Stimulated activated CD8-positive, alpha-beta memory T cell treated with anti-CD3 and anti-CD28 coated beads, Interleukin-15, amount 100 ng/mL, for 1 hour (primary cell): Measurements from ENCODE around the gene NDUFS6.
"Not testable (repeated sequence)": the region's sequence is repeated elsewhere in the genome, so short reads cannot be mapped to it uniquely, and the experiment has no call there.

Experiments used
- DNase-seq: peaks from one replicate; pipeline ENCODE4 v3.0.0-alpha.2; 2020; ENCODE audit warnings: low read depth

The NDUFS6 gene

GRCh38 chr5:1834022-1834551, 32.9 kb downstream of the NDUFS6 start:
- no peak for DNase-seq

GRCh38 chr5:1834721-1835429, 33.7 kb downstream of the NDUFS6 start:
- DNase-seq, result no peak

DNA sequence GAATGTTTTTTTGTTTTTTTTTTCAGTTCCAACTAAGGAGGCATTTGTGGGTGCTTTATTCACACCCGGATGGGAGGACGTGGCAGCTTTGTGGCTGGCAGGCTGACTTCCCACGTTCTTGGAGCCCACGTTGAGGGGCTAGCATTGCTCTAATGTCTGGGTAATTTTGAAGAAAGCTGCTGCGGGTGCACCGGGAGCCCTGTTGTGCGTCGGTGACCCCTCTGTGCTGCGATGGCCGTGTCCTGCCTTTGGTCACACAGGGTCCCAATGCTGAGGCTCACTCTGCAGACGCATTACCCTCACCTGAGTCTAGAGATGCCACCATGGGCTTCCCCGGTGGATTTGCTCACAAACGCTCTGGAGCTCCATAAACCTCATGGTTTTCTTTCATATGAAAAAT, 34.2 kb downstream of the NDUFS6 start:
- no peak for DNase-seq

DNA sequence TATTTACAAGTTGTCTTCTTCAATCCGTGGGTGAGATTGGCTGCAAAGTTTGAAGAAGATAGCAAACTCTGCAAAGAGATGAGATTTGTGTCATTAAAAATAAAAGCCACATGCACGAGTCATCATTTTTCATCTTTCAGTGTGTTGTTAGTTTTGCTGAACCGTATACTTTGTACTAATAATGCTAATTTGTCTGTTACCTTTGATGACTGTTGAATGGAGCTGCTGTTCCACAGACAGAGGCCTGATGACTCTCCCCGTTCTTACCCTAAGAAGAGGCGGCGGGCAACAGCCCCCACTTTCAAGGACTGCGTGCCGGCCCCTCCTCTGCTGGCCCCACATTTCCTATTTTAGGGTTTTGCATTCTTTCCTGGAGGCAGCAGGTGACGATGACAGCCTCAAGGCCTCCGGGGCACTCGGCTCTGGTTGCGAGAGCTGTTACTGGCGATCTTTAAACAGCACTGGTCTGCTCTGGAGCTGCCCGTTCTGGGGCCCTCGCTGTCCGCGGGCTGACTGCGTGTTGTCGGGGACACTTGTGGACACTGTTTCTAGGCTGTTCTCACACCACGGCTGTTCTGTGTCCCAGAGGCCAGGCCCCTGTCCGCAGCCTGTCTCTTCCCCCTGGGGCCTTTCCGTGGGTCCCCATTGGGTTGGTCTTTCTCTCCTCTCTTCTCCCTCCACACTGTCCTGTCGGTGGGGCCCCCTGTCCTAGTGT, 35.1 kb downstream of the NDUFS6 start:
- DNase-seq, result no peak

DNA sequence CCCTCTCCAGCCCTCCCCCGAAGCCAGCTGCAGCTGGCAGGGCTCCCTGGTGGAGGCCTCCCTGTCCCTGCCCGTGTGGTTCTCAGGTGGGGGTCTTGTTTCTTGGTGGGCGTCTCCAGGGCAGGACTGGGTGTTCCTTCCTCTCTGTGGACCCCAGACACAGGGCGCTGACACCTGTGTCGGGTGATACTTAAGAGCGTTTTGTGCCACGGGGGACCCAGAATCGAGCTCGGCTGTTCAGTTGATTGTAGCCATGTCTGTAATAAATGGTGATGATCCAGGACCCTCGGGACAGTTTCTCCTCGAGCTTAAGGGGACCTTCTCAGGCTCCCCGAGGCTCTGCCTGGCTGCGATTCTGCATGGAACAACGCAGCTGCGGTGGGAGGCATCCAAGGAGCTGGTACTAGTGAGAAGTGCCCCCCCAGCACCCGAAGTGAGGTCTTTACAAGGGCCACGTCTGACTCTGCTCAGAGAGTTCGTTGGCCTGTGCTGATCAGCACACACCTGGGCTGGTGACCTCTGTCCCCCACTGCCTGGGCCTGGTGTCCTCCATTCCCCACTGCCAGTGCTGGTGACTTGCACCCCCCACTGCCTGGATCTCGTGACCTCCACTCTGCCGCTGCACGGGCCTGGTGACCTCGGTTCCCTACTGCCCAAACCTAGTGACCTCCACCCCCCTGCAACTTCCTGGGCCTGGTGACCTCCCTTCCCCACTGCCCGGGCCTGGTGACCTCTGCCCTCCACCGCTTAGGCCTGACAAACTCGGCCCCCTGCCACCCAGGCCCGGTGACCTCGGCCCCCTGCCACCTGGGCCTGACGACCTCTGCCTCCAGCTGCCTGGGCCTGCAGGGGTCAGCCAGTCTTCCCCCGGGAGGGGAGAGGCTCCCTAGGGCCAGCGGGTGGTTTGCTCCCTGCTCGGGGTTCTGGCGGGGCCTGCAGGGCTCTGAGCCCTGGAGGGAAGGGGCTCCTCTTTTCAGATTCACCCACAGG, 36.0 kb downstream of the NDUFS6 start:
- no peak for DNase-seq

DNA sequence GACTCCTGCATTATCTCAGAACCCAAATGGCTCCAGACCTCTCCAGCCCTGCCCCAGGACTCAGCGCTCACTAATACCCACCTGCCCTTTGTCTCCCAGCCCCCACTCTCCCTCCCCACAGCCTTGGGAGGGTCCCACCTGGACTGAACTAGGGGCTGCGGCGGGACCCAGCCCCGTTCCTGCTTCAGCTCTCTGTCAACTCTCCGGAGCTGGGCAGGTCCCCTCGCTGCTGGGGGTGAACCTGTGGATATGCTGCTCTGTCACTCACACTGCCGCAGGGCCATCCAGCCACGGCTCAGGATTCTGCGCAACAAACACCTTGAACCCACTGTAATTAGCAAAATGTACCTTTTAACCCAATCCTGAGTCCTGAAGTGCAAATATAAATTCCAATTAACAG, 36.8 kb downstream of the NDUFS6 start:
- DNase-seq, result no peak

DNA sequence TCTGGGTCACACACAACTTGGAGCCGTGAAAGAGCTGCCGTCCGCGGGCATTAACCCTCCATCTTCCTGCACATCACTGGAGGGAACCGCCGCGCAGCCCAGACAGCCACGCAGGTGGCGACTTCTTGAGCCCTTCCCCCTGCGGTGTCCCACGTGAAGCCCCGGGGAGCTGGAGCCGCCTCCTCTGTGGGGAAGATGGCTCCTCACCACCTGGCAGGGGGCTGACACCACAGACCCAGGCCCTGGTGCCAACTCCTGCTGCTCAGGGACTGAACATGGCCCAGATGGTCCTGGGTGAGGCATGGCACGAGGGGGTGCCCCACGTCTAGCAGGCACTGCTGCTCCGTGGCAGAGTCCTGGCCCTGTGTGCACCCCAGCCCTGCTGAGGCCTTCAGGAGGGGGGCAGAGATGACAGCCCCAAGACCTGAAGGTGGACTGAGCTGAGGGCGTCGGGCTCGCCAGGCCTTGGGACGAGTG, 38.9 kb downstream of the NDUFS6 start:
- DNase-seq, result no peak

DNA sequence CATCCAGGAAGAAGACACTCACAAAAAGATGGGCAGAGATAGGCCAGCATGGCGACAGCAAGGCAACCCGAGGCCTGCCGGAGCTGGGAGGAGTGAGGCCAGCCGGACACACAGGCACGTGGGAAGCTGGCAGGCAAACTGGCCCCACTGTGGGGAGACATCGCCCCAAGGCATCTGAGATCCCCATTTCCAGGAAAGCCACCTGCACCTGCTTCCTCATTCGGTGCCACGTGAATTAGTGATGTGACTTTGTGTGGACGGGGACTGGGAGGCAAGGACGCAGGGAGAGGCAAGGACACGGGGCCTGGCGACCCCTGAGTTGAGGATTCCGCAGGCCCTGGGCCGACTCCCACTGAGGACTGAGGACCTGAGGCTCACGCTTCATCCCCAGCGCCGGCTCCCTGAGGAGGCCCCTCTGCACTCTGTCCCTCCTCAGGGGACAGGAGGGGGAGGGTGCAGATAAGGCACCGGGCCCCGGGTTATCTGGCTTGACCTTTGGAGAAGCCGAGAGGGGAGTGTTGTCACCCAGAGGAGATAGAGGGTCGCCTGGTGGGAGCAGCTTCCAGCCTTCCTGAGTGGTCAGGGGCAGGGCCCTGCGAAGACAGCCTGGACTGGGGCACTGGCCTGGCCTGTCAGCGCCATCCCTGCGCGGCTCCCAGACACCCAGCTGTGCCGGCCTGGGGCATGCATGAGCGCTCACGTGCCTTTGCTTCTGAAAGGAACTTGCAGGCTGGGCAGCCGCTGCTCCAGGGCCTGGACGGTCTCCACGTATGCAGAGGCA, 39.7 kb downstream of the NDUFS6 start:
- no peak for DNase-seq

- DNase-seq, result no peak
Measured at GRCh38 chr5:1842004-1842819, 41.0 kb downstream of the NDUFS6 start.

DNA sequence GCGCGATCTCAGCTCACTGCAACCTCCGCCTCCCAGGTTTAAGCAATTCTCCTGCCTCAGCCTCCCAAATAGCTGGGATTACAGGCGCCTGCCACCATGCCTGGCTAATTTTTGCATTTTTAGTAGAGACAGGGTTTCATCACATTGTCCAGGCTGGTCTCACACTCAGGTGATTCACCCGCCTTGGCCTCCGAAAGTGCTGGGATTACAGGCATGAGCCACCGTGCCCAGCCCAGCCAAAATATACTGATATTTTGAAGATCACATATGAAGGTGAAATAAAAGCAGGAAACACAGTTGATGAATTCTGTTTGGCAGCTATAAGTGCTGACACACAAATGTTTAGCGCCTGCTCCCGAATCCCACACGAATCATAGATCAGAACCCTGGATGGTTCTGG, 42.6 kb downstream of the NDUFS6 start:
- not testable (repeated sequence) for DNase-seq

DNA sequence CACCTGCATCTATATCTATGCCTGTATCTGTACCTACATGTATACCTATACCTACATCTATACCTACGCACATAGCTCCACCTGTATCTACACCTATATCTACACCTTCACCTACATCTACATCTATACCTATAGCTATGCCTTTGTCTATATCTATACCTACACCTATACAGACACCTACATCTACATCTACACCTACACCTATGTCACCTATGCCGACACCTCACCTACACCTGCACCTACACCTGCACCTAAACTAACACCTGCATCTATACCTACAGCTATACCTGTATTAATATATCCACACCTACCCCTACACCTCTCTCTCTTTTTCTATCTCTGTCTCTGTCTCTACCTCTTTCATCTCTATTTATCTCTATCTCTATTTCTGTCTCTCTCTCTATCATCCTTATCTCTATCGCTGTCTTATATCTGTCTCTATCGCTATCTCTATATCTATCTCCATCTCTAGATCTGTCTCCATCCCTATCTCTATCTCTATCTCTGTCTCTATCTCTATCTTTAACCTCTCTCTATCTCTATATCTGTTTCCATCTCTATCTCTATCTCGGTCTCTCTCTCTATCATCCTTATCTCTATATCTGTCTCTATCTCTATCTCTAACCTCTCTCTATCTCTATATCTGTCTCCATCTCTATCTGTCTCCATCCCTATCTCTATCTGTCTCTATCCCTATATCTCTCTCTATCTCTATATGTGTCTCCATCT, 43.7 kb downstream of the NDUFS6 start:
- DNase-seq, result no peak

GRCh38 chr5:1845696-1846095, 44.5 kb downstream of the NDUFS6 start:
- no peak for DNase-seq

DNA sequence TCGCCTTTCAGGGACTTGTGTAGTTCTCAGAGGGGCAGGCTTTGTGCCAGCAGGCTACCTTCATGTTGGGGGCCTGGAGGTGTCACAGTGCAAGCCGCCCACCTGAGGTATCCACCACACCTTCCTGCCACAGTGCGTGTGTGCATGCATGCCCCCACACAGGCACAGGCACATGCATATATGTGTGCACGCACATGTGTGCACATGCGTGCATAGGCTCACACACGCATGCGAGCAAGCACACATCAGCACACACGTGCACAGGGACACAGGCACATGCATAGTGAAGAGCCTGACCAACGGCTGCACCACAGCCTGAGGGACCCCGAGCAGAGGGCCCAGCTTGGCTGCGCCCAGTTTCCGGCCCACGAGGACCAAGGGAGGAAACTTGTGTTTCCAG, 45.4 kb downstream of the NDUFS6 start:
- no peak for DNase-seq

DNA sequence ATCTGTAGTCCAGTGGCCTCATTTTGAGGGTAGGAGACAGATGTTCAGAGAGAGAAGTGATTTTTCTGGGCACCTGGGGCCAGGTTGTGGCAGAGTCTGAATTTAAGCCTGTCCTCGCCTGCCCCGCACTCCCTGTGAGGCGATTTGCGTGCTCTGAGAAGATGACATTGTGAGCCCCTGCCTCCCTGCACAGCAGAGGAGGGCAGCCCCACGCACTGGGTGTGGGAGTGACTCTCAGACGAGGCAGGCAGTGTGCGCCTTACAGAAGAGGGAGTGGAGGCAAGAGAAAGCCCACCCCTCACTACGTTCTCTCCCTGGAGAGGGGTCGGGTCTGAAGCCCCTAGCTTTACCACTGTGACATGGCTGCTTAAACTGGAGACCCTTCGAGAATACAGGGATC, 45.8 kb downstream of the NDUFS6 start:
- no peak for DNase-seq

DNA sequence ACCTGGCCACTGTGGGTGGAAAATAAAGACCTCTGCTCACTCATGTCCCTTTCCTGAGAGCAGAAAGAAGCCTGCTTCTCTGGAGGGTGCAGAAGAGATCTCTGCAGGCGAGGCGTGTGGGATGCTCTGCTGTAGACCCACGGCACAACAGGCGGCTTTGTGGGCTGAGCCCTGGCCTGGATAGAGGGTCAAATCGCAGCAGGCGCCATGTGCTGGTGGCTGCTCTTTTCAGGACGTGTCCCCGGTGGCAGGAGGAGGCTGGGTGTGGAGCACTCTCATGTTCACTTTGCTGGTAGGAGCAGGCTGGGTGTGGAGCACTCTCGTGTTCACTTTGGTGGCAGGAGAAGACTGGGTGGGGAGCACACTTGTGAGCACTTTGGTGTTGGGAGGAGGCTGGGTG, 46.4 kb downstream of the NDUFS6 start:
- DNase-seq, result no peak

DNA sequence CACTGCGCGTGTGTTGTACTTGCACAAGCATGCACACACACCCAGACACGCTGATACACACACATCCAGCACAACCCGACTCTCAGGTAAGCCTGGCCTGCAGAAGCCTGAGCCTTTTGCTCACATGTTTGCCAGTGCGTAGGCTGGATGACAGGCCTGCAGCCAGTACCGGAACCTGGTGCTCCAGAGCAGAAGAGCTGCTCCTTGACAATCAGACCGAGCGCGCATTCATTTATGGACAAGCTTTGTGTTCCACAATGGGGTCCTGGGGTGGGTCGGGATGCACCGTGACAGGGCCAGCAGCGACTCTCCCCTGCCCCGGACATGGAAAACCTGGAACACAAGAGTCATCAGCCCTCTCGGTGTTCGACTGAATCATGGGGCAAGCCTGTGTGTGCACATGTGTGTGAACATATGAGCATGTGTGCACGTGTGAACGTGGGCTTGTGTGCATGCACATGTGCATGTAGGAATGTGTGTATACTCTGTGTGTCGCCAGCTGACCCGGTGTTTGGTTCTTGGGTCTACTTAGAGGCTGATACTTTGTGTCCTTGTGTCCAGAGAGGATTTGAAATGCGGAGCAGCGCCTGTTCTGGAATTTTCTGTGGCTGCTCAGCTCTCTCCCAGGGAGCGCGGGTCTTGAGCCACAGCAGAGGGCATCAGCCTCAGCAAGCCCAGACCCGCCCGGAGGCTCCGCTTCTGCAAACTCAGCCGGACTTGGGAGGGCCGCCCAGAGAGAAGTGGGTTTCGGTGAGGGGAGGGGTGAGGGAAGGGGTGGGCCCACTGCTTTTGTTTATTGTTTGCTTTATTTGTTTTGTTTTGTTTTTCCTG, 49.3 kb downstream of the NDUFS6 start:
- no peak for DNase-seq

- DNase-seq, result no peak
Measured at GRCh38 chr5:1851290-1851934, 50.2 kb downstream of the NDUFS6 start.

DNA sequence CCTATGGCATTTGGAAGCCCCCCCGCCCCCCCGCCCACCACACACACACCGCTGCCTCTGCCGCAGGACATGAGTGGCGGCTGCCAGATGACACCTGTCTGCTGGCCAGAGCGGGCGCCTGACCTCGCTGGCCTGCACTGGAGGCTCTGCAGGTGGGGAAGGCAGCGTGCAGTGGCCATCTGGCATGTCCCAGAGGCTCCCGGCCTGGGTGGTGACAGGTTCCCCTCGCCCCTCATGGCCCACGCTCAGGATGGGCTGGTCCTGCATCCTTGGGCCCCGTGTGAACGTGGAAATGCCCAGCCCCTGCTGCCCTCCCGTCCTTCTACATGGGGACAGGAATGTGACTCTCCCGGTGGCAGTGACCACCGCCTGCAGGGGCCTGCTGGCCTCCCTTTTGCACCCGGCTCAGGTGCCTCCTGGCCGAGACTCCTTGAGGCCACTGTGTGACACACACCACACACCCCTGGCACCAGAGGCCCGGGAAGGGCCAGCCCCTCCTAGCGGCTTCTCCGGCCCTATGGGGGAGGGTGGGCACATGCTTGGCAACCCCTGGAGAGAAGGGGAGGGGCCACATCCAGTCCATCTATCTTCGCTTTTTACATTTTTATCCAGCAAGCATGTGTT, 51.2 kb downstream of the NDUFS6 start:
- no peak for DNase-seq
